Activated CD8-positive, alpha-beta T cell treated with anti-CD3 and anti-CD28 coated beads for 36 hours (primary cell): ENCODE results near the gene PNISR. TPM values are rescaled to one million over a fixed set of nuclear protein-coding genes. Genes with fewer than 3 reads are reported as not detected.

ENCODE experiments used
- ATAC-seq: fragments of 200-7000 bp; cut with Tn5 transposase; one replicate; pipeline ENCODE4 v1.10.0; 2021; ENCODE audit warnings: mild to moderate bottlenecking, moderate library complexity
- CTCF ChIA-PET: fragments of 350-600 bp; sonication (Branson Sonifier 250); formaldehyde crosslinking; loops from one replicate; lab custom pipeline; 2021; ENCODE audit warnings: antibody characterized with exemption; lab: Charles Lee
- POLR2A ChIA-PET: fragments of 350-600 bp; sonication (Branson Sonifier 250); formaldehyde crosslinking; loops from one replicate; lab custom pipeline; 2021; ENCODE audit warnings: antibody characterized with exemption; lab: Charles Lee
- DNase-seq: peaks from one replicate; pipeline ENCODE4 v3.0.0-alpha.2; 2020
- H3K27ac Mint-ChIP-seq: one replicate; pipeline ENCODE4 v1.8.0; 2021; ENCODE audit warnings: mild to moderate bottlenecking, mixed read lengths
- H3K27me3 Mint-ChIP-seq: one replicate; pipeline ENCODE4 v1.8.0; 2021; ENCODE audit warnings: mixed read lengths
- H3K36me3 Mint-ChIP-seq: one replicate; pipeline ENCODE4 v1.8.0; 2021; ENCODE audit warnings: low read depth, mixed read lengths
- H3K4me1 Mint-ChIP-seq: one replicate; pipeline ENCODE4 v1.8.0; 2021; ENCODE audit warnings: low read depth, mixed read lengths
- H3K4me3 Mint-ChIP-seq: one replicate; pipeline ENCODE4 v1.8.0; 2021; ENCODE audit warnings: mild to moderate bottlenecking, moderate library complexity, mixed read lengths
- H3K9me3 Mint-ChIP-seq: one replicate; pipeline ENCODE4 v1.8.0; 2021; ENCODE audit warnings: mixed read lengths
- CTCF ChIP-seq: fragments of 200-600 bp; IDR thresholded peaks from one replicate; pipeline ENCODE4 v1.8.0; 2022; ENCODE audit warnings: antibody characterized with exemption, mild to moderate bottlenecking
- intact Hi-C: fragments of 100-400 bp; cut with micrococcal nuclease; formaldehyde crosslinking; loops from one replicate; pipeline ENCODE4 v1.10.0; 2022
- total RNA-seq, 2 experiments: library from RNA; stranded (reverse); gene quantifications; one replicate each; pipeline ENCODE4 v1.2.3, GENCODE V29; 2021

Gene PNISR
- total RNA-seq, 2 experiments from 2014 or later, result 121 to 126 TPM

GRCh38 chr6:99415446-99415845 is 9.7 kb downstream of the PNISR start:
- TF ChIP-seq CTCF, result no peak
- H3K36me3 Mint-ChIP-seq, result peaks cover 17% of the 10 kb centered on the region
- H3K9me3 Mint-ChIP-seq, result no peaks in the 10 kb centered on the region
- H3K4me1 Mint-ChIP-seq, result peaks cover 60% of the 10 kb centered on the region
- H3K27me3 Mint-ChIP-seq, result no peaks in the 10 kb centered on the region
- DNase-seq, result no peak
- ChIA-PET CTCF (interaction anchor here (1.0 to 1.7 kb wide), 2 partner anchors 10 to 12 kb away, joined by 3 to 5 read pairs; no protein-coding TSS in a partner anchor), POLR2A (interaction anchor here (0.9 to 2.2 kb wide), 2 partner anchors 9 to 22 kb away, joined by 3 to 8 read pairs; partner anchors contain the start of genes COQ3 and PNISR)
- no peak for ATAC-seq
- intact Hi-C loops, result no loop called here
- no peak overlapping the region for H3K27ac Mint-ChIP-seq
- H3K4me3 Mint-ChIP-seq, result no peak overlapping the region

GRCh38 chr6:99412065-99412464 is 13.0 kb downstream of the PNISR start:
- Mint-ChIP-seq H3K36me3 (peaks cover 26% of the 10 kb centered on the region), H3K4me3 (no peak overlapping the region), H3K27ac (peak overlapping the region; percentile 74), H3K9me3 (no peaks in the 10 kb centered on the region), H3K4me1 (peaks cover 39% of the 10 kb centered on the region), H3K27me3 (no peaks in the 10 kb centered on the region)
- ChIA-PET POLR2A (interaction anchor here (1.1 kb wide), 1 partner anchor 10 kb away, joined by 3 read pairs; no protein-coding TSS in a partner anchor), CTCF (interaction anchor here (1.2 kb wide), 1 partner anchor 16 kb away, joined by 3 read pairs; no protein-coding TSS in a partner anchor)
- ATAC-seq (no peak), DNase-seq (no peak)
- no peak for TF ChIP-seq CTCF
- intact Hi-C loops, result no loop called here

GRCh38 chr6:99409672-99410071 is 15.4 kb downstream of the PNISR start:
- Mint-ChIP-seq H3K4me3 (no peak overlapping the region), H3K27ac (no peak overlapping the region), H3K27me3 (no peaks in the 10 kb centered on the region), H3K4me1 (peaks cover 24% of the 10 kb centered on the region), H3K36me3 (peaks cover 33% of the 10 kb centered on the region), H3K9me3 (no peaks in the 10 kb centered on the region)
- no peak for TF ChIP-seq CTCF
- POLR2A ChIA-PET, result no interaction called here
- CTCF ChIA-PET, result interaction anchor here (0.9 to 1.7 kb wide), 4 partner anchors 16 to 112 kb away, joined by 3 read pairs; partner anchors contain the start of gene COQ3
- no peak for DNase-seq
- intact Hi-C loops, result no loop called here
- ATAC-seq, result no peak

- CTCF ChIA-PET, result no interaction called here
- no peak for TF ChIP-seq CTCF
- Mint-ChIP-seq H3K36me3 (peaks cover 39% of the 10 kb centered on the region), H3K27ac (no peak overlapping the region), H3K4me1 (peaks cover 9% of the 10 kb centered on the region), H3K4me3 (no peak overlapping the region), H3K27me3 (no peaks in the 10 kb centered on the region), H3K9me3 (no peaks in the 10 kb centered on the region)
- DNase-seq, result no peak
- POLR2A ChIA-PET, result no interaction called here
- intact Hi-C loops, result no loop called here
- ATAC-seq, result no peak
Observed at GRCh38 chr6:99407076-99407475, 18.0 kb downstream of the PNISR start.

GRCh38 chr6:99402448-99402847 is 22.7 kb downstream of the PNISR start:
- no peaks in the 10 kb centered on the region for H3K4me1 Mint-ChIP-seq
- H3K4me3 Mint-ChIP-seq, result no peak overlapping the region
- no peak for TF ChIP-seq CTCF
- ChIA-PET POLR2A (interaction anchor here (1.1 kb wide), 1 partner anchor 14 kb away, joined by 4 read pairs; no protein-coding TSS in a partner anchor), CTCF (interaction anchor here (0.8 to 2.6 kb wide), 4 partner anchors 9 to 99 kb away, joined by 3 to 7 read pairs (median 6); partner anchors contain the start of gene COQ3)
- ATAC-seq, result no peak
- peaks cover 39% of the 10 kb centered on the region for H3K36me3 Mint-ChIP-seq
- H3K27me3 Mint-ChIP-seq, result no peaks in the 10 kb centered on the region
- no peak for DNase-seq
- intact Hi-C loops, result no loop called here
- peak overlapping the region; percentile 17 for H3K27ac Mint-ChIP-seq
- H3K9me3 Mint-ChIP-seq, result no peaks in the 10 kb centered on the region
